ENCODE data around the gene LIN9.
A peak's percentile ranks its signal among the peaks of the same experiment; 100 is the strongest.
"Not testable (repeated sequence)": the region's sequence is repeated elsewhere in the genome, so short reads cannot be mapped to it uniquely, and the experiment has no call there.

Gene LIN9

DNA sequence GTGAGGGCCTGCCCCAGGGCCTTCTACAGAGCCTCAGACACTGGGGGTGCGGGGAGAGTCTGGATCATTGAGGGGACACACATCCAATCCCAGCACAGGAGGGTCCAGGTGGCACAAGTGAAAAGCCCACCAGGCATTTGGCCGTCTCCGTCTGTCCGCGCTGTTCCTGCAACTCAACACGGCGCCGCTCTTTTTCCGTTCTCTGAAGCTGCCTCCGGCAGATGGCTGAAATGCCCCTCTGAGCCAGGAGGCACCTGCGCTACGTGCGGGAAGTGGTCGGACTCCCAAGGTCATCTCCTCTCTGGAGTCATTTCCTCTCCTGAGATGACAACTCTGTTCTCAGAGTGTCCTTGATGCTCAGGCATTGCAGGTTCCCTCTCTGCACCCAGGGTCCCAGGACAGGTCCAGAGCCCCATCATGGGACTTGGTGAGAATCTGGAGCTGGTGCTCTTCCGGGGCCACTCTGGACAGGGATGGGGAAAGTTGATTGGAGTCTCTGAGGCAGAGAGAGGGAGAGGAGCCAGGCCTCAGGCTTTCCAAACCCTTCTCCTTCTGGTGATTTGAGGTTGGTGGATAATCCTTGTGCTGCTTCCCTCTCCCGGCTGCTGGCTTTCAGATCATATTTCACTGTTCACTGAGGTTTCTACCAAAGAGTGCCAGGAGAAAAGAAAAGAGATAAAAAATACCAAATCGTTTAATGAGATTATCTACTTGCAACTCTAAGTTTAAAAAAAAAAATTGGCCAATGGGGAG is 99.5 kb downstream of the LIN9 start:
- DNase-seq = no peak

DNA sequence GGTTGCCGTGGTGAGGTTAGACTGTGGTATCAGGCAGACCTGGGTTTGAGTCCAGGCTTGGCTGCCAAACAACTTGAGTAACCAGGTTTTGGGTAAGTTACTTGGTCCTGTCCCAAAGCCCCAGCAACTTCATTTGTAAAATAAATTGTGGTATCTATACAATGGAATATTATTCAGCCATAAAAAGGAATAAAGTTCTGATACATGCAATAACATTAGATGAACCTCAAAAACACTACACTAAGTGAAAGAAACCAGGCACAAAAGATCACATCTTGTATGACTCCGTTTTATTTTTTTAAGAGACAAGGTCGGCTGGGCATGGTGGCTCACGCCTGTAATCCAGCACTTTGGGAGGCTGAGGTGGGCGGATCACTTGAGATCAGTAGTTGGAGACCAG is 101.9 kb downstream of the LIN9 start:
- DNase-seq = no peak

DNA sequence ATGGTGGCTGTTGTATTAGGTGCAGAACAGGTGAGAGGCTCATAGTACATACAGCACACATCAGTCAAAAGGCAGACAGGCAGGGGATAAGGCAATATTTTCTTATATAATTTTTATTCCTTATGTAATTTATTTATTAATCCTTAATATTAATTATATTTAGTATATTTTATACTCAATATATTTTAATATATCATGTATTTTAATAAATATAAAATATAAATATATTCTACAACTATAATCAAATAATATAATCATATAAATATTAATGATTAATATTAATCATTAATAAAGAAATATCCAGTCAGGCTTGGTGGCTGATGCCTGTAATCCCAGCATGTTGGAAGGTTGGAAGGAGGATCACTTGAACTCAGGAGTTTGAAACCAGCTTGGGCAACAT is 104.8 kb downstream of the LIN9 start:
- no peak for DNase-seq

DNA sequence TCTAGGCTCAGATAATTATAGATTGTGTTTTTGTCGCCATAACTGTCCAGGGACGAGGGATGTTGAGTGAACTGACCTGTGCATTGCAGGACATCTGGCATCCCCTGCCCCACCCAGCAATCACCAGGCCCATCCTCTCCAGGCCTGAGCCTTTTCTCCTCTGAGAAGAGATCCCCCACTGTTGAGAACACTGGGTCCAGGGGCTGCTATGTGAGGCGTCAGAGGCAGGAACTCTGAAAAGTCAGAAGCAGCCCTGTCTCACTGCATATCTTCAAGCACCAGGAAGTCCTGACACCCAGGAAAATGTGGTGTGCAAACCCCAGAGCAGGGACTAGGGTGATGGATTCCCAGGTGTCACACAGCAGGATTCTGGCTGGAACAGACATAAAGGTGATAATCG is 105.3 kb downstream of the LIN9 start:
- no peak for DNase-seq

DNA sequence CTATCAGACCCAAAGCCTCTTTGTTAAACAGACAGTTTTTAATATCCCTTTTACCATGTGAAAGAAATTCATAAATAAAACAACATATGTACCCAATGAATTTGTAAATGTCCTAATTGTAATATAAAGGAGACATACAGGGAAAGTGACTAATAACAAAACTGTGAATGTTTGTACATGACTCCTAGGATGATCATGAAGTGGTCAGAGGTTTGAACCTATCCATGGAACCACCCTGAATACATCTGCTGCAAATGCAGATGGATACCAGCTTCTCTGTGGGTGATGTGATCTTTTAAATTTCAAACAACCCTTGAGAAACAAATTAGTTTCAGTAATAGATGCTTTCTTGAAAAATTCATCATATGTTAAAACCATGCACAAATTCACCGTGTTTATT is 105.7 kb downstream of the LIN9 start:
- no peak for DNase-seq

DNA sequence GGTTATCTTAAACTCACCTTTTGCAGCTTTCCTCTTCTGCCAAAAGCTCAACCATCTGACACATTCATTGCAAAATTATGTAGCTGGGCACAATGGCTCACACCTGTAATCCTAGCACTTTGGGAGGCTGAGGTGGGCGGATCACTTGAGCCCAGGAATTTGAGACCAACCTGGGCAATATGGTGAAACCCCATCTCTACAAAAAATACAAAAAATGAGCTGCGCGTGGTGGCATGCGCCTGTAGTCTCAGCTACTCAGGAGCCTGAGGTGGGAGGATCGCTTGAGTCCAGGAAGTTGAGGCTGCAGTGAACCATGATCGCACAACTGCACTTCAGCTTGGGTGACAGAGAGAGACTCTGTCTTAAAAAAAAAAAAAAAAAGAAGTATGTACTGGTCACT is 106.3 kb downstream of the LIN9 start:
- DNase-seq = not testable (repeated sequence)

DNA sequence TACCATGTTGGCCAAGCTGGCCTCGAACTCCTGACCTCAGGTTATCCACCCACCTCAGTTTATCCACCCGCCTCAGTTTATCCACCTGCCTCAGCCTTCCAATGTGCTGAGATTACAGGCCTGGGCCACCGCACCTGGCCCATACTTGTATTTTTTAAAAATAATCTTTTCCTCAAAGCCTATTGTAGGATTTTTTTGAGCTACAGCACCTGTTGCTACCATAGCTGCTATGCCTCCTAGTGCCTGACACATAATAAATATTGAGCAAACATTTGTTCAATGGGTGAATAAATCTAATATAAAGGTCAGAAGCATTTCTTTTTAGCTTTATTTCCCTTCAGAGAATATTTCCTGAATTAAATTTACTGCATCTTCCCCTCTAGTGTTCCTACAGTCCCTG is 106.7 kb downstream of the LIN9 start:
- no peak for DNase-seq

DNA sequence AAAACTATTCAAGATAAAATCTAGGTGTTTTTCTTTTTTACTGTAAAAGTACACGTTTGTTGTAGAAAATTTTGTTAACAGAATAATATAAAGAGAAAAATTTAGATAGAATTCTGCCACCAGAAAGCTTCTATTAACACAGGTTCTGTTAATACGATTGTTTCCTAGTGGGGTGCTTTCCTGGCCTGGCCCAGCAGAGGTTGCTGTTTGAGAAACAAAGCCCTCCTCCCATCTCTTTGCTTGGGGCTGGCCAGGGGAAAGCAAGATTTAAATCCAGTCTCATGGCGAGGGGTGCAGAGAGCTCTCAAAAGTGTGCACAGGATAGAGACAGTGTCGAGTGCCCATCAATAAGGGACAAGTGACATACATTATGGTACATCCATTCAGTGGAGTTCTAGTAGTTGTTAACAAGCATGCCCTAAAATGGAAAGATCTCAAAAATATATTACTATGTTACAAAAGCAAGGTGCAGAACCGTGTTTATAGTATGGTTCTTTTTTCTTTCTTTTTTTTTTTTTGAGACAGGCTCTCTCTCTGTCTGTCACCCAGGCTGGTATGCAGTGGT is 107.9 kb downstream of the LIN9 start:
- peak; percentile 60 for DNase-seq

DNA sequence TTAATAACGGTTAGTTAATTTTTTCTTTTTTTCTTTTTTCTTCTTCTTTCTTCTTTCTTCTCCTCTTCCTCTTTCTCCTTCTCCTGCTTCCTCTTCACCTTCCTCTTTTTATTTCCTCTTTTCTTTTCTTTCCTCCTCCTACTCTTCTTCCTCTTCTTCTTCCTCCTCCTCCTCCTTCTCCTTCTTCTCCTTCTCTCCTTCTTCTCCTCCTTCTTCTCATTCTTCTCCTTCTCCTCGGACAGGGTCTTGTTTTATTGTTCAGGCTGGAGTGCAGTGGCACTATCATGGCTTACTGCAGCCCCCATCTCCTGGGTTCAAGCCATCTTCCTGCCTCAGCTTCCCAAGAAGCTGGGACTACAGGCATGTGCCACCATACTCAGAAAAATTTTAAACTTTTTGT is 109.0 kb downstream of the LIN9 start:
- DNase-seq = no peak

DNA sequence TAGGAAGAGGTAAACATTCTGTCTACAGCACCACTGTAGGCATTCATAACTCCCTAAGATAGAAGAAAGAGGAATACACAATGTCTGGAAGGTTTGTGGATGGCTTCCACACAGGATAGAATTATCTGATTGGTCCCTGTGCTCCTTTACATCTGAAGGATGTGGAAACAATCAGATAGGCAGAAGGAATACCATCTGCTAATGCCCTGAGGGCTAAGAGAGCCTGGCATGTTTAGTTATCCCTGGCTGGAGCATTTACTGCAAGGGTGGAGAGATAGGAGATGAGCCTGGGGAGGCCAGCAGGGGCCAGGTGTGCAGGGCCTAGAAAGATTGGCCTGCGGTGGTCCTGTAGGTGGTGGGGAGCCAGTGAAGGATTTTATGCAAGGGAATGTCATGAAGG is 113.8 kb downstream of the LIN9 start:
- DNase-seq = no peak

DNA sequence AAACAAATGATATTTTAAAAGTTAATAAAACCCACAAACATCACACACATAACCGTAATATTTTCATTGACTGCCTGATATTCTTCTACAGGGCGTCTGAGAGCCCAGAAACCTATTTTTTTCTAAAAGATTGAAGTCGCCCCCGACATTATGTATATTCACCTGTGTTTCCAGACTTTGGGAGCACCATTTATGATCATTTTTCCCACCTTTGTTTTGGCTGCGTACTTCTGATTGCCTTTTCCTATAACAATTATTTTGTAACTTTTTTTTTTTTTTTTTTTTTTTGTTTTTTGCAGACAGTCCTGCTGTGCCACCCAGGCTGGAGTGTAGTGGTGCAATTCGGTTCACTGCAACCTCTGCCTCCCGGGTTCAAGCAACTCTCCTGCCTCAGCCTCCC is 121.6 kb downstream of the LIN9 start:
- DNase-seq = no peak

DNA sequence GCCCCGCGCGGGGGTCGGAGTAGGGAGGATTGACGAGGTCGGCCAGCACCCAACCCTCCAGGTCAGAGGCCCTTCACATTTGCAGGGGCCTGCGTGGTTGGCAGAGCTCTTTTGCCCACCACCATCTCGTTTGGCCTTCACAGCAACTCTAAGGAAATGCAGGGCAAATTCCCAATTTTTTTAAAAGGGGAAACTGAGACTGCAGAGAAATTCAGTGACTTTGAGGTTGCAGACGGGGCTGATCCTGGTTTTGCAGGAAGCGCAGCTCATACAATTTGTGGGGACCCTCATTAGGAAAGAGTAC is 122.0 kb downstream of the LIN9 start:
- no peak for DNase-seq

DNA sequence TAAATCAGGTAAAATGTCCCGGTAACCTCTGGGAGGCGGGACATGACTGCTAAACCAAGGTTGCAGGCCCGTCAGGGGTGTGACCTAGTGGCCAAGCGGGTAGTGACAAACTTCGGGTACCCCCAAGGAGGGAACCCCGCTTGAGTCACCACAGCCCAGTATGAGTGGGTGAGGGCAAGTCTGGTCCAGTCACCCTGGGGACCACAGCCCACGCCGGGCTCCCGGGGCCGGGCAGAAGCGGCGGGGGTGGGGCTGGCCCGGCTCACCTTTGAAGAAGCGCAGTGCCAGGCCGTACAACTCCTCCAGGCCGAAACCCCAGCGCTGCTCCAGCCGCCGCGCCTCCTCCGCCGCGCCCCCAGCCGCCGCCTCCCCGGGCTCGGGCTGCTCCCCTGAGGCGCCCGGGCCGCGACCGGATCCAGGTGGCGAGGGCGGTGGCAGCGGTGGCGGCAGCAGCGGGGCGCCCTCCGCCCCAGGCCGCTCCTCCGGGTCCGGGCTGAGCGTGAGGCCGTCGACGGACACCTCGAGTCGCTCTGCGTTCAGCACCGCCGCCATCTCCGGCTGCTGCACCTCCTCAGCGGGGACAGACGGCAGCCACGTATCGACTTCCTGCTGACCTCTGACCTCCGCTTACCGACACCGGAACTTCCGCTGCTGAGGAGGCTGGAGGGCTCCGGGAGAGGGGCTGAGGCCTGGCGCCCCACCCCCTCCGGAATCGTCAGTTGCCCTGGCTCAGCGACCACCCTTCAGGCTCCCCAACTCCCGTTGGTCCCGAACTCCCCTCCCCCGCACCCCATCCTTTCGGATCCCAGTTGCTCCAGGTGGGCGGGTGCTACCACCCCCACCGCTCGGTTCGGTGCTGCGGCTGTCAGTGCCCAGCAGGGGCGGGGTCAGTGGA is 122.6 kb downstream of the LIN9 start, which contains the start of gene ACBD3:
ACBD3 (minus strand) TSS at position 618 of the 895 bp plus-strand sequence; CDS start at position 552, 66 bp downstream.
- peak; percentile 94 for DNase-seq

DNA sequence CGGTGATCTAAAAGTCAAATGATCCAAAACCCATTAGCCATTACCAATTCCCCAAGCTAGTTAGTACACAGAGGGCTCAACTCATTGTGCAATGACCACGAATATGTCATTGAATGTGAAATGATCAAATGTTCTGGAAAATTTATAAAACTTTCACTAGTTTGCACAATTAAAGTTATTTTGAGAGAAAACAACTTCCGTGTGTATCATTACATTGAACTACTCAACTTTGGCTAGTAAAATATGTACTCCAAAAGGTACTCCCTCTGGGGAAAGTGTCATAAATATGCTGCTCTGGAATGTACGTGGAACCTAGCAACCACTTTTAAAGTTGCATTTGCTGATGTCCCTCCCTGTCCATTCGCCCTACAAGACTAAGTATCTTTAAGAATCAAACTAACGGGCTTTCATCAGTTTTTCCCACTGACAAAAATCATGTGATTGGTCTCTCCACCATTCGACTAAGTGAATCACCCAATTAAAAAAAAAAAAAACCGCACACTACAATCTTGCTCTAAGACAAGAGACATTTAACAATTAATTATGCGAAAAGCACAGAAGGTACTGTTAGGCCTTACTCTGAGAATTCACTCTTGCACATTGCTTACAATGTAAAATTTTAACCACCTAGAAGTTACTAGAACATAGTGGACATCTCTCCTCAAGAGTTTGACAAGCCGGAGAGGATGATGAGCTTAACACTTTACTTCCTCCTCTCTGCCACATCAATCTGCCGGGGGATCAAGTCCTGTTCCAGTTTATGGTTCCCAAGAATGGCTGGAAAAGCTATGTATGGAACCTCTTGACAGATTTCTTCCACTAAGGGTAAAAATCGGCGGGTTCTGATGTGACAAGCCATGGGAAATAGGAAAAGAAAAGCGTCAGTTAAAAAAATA is 123.6 kb downstream of the LIN9 start:
- DNase-seq = peak; percentile 23

DNA sequence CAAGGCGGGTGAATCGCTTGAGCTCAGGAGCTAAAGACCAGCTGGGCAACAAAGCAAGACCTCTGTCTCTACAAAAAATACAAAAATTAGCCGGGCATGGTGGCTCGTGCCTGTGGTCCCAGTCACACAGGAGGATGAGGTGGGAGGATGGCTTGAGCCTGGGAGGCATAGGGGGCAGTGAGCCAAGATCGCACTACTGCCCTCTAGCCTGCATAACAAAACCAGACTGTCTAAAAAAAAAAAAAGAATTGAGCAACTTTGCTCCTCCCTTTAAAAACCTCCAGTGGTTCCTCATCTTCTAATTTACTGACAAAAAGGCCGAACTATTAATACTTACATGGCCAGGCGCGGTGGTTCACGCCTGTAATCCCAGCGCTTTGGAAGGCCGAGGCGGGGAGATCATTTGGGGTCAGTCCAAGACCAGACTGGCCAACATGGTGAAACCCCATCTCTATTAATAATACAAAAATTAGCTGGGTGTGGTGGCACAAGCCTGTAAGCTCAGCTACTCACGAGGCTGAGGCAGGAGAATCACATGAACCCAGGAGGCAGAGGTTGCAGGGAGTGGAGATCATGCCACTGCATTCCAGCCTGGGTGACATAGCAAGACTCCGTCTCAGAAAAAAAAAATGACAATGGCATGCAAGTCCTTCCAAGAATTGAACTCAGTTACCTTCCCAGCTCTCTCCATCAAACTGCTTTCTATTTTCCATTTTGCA is 126.8 kb downstream of the LIN9 start:
- DNase-seq = peak; percentile 86
